HUES6 (cell line): ENCODE measurements around the gene GSX2.

Experiments used
- H3K27ac ChIP-seq: 2 replicates; pipeline ENCODE4 v1.7.0; 2013; ENCODE audit warnings: low read depth, mild to moderate bottlenecking, low read length, inconsistent platforms
- H3K27me3 ChIP-seq: 2 replicates; pipeline ENCODE4 v1.6.1; 2013; ENCODE audit warnings: low read length; ENCODE audit not compliant: control insufficient read depth, insufficient read depth
- H3K36me3 ChIP-seq: 2 replicates; pipeline ENCODE4 v1.6.1; 2013; ENCODE audit warnings: low read length; ENCODE audit not compliant: control insufficient read depth, insufficient read depth
- H3K4me1 ChIP-seq: 2 replicates; pipeline ENCODE4 v1.6.1; 2013; ENCODE audit warnings: low read length; ENCODE audit not compliant: control insufficient read depth, insufficient read depth
- H3K4me3 ChIP-seq: 2 replicates; pipeline ENCODE4 v1.5.1; 2013; ENCODE audit warnings: low read depth, low read length
- H3K9ac ChIP-seq: one replicate; pipeline ENCODE4 v1.6.1; 2013; ENCODE audit warnings: mild to moderate bottlenecking, low read length
- H3K9me3 ChIP-seq: 2 replicates; pipeline ENCODE4 v1.6.1; 2013; ENCODE audit warnings: low read depth, low read length; ENCODE audit not compliant: control insufficient read depth, insufficient read depth

Gene GSX2

GRCh38 chr4:54144199-54144598 is 44.2 kb downstream of the GSX2 start:
- Histone ChIP-seq H3K9me3 (0 out of 2 replicates have a peak, but pooled peaks cover 2% of the 10 kb centered on the region), H3K27me3 (no peaks in the 10 kb centered on the region), H3K4me3 (no peak overlapping the region)

GRCh38 chr4:54144661-54145171 is 44.8 kb downstream of the GSX2 start:
- Histone ChIP-seq H3K27ac (no peak overlapping the region), H3K36me3 (no peaks in the 10 kb centered on the region), H3K9me3 (0 out of 2 replicates have a peak, but pooled peaks cover 2% of the 10 kb centered on the region), H3K4me1 (no peaks in the 10 kb centered on the region), H3K27me3 (peaks cover 2% of the 10 kb centered on the region), H3K9ac (no peak overlapping the region), H3K4me3 (no peak overlapping the region)

More at GRCh38 chr4:54144199-54144598, 44.2 kb downstream of the GSX2 start:
- Histone ChIP-seq H3K27ac (no peak overlapping the region), H3K36me3 (no peaks in the 10 kb centered on the region), H3K4me1 (no peaks in the 10 kb centered on the region), H3K9ac (no peak overlapping the region)

GRCh38 chr4:54146139-54146538 is 46.2 kb downstream of the GSX2 start:
- H3K27me3 ChIP-seq: peaks cover 5% of the 10 kb centered on the region
- no peaks in the 10 kb centered on the region for H3K36me3 ChIP-seq
- no peak overlapping the region for H3K9ac ChIP-seq
- no peak overlapping the region for H3K27ac ChIP-seq
- H3K4me3 ChIP-seq: no peak overlapping the region
- H3K4me1 ChIP-seq: no peaks in the 10 kb centered on the region
- 0 out of 2 replicates have a peak, but pooled peaks cover 2% of the 10 kb centered on the region for H3K9me3 ChIP-seq

- no peaks in the 10 kb centered on the region for H3K4me1 ChIP-seq
- no peak overlapping the region for H3K9ac ChIP-seq
- no peak overlapping the region; the same call in 1 of the 2 replicates for H3K4me3 ChIP-seq
- H3K36me3 ChIP-seq: no peaks in the 10 kb centered on the region
- no peak overlapping the region for H3K27ac ChIP-seq
- H3K9me3 ChIP-seq: 0 out of 2 replicates have a peak, but pooled peaks cover 2% of the 10 kb centered on the region
- H3K27me3 ChIP-seq: peaks cover 5% of the 10 kb centered on the region
Measured at GRCh38 chr4:54149323-54149722, 49.4 kb downstream of the GSX2 start.
